ENCODE data around the gene INTS6.

DNA sequence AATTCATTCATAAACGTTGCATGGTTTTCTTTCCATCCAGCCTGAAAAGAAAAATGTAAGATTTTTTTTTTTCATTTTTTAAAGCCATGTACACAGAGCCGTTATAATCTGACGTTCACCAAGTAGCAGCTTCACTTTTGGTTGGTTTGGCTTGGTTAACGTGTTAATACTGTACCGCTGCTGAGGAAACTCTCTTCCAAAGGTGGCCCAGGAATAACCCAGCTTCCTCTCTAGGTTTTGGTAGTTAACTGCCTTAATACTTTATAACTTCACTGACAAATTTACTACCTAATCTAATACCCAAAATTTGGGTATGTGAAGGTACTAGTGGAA, 1.7 kb downstream of the INTS6 start:
- no peak for TF ChIP-seq POLR2A (IDR thresholded peaks at IDR 0.05)
- TF ChIP-seq, protein P1, sequence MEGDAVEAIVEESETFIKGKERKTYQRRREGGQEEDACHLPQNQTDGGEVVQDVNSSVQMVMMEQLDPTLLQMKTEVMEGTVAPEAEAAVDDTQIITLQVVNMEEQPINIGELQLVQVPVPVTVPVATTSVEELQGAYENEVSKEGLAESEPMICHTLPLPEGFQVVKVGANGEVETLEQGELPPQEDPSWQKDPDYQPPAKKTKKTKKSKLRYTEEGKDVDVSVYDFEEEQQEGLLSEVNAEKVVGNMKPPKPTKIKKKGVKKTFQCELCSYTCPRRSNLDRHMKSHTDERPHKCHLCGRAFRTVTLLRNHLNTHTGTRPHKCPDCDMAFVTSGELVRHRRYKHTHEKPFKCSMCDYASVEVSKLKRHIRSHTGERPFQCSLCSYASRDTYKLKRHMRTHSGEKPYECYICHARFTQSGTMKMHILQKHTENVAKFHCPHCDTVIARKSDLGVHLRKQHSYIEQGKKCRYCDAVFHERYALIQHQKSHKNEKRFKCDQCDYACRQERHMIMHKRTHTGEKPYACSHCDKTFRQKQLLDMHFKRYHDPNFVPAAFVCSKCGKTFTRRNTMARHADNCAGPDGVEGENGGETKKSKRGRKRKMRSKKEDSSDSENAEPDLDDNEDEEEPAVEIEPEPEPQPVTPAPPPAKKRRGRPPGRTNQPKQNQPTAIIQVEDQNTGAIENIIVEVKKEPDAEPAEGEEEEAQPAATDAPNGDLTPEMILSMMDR (IDR thresholded peaks at IDR 0.05), result no peak

Data from adrenal gland (tissue), 5 donors.